Neuronal stem cell (in vitro differentiated cells): ENCODE measurements around the gene ZBED5.

Source experiments
- DNase-seq: peaks from one replicate; pipeline ENCODE4 v3.0.0-alpha.2; 2013; ENCODE audit warnings: low spot score
- H2AFZ ChIP-seq: one replicate; pipeline ENCODE4 v1.6.1; 2013; ENCODE audit warnings: mild to moderate bottlenecking, low read length, inconsistent platforms
- H2AK5ac ChIP-seq: 2 replicates; pipeline ENCODE4 v1.6.1; 2013; ENCODE audit warnings: low read depth, mild to moderate bottlenecking, inconsistent platforms, low read length, moderate library complexity, mixed read lengths
- H2BK120ac ChIP-seq: 2 replicates; pipeline ENCODE4 v1.6.1; 2013; ENCODE audit warnings: low read depth, mild to moderate bottlenecking, inconsistent platforms, low read length, moderate library complexity, mixed read lengths
- H2BK12ac ChIP-seq: one replicate; pipeline ENCODE4 v1.6.1; 2013; ENCODE audit warnings: low read length, inconsistent platforms
- H2BK15ac ChIP-seq: 2 replicates; pipeline ENCODE4 v1.6.1; 2013; ENCODE audit warnings: mild to moderate bottlenecking, low read length, inconsistent platforms, mixed read lengths
- H2BK5ac ChIP-seq: one replicate; pipeline ENCODE4 v1.6.1; 2013; ENCODE audit warnings: inconsistent platforms, mild to moderate bottlenecking, low read length, moderate library complexity
- H3K14ac ChIP-seq: one replicate; pipeline ENCODE4 v1.6.1; 2013; ENCODE audit warnings: low read length, inconsistent platforms
- H3K18ac ChIP-seq: 2 replicates; pipeline ENCODE4 v1.6.1; 2013; ENCODE audit warnings: low read length, inconsistent platforms
- H3K23ac ChIP-seq: 2 replicates; pipeline ENCODE4 v1.6.1; 2013; ENCODE audit warnings: low read depth, mild to moderate bottlenecking, mixed read lengths, low read length, inconsistent platforms; ENCODE audit not compliant: poor library complexity
- H3K27ac ChIP-seq: replicated peaks from 3 replicates; pipeline ENCODE4 v1.5.1; 2013; ENCODE audit warnings: low read length, inconsistent platforms
- H3K27me3 ChIP-seq, 3 experiments: 2 replicates each; pipeline ENCODE4 v1.6.1; 2013; ENCODE audit warnings: low read length in 3 of 3, mild to moderate bottlenecking in 2 of 3, inconsistent platforms in 1 of 3, low read depth in 1 of 3, mixed read lengths in 1 of 3, moderate library complexity in 1 of 3; ENCODE audit not compliant: control insufficient read depth in 3 of 3, insufficient read depth in 3 of 3
- H3K36me3 ChIP-seq, 2 donors: replicated peaks in 1 of 2; 2 replicates each; pipeline ENCODE4 v1.6.1; 2013; ENCODE audit warnings: low read length in 2 of 2; ENCODE audit not compliant: control insufficient read depth in 2 of 2, insufficient read depth in 2 of 2
- H3K4ac ChIP-seq: 2 replicates; pipeline ENCODE4 v1.6.1; 2013; ENCODE audit warnings: inconsistent platforms, mild to moderate bottlenecking, low read length, moderate library complexity
- H3K4me1 ChIP-seq, 2 donors: 1 replicate in 1 of 2; 2 replicates in 1 of 2; pipeline ENCODE4 v1.6.1; 2013; ENCODE audit warnings: low read length in 2 of 2, low read depth in 1 of 2; ENCODE audit not compliant: control insufficient read depth in 2 of 2, insufficient read depth in 1 of 2
- H3K4me2 ChIP-seq: one replicate; pipeline ENCODE4 v1.6.1; 2013; ENCODE audit warnings: mild to moderate bottlenecking, low read length, inconsistent platforms; ENCODE audit not compliant: insufficient read depth, poor library complexity, severe bottlenecking
- H3K4me3 ChIP-seq, 2 donors: 2 replicates each; pipeline ENCODE4 v1.5.1; 2013; ENCODE audit warnings: low read length in 2 of 2, mild to moderate bottlenecking in 2 of 2, inconsistent platforms in 1 of 2, moderate library complexity in 1 of 2
- H3K79me1 ChIP-seq: one replicate; pipeline ENCODE4 v1.6.1; 2013; ENCODE audit warnings: low read depth, mild to moderate bottlenecking, inconsistent platforms, low read length, moderate library complexity
- H3K9ac ChIP-seq: one replicate; pipeline ENCODE4 v1.6.1; 2013; ENCODE audit warnings: mild to moderate bottlenecking, low read depth, low read length, inconsistent platforms; ENCODE audit not compliant: poor library complexity
- H3K9me3 ChIP-seq, 2 donors: replicated peaks in 1 of 2; 2 replicates each; pipeline versions ENCODE3 to v1.6.1; 2013; ENCODE audit warnings: low read length in 2 of 2, mild to moderate bottlenecking in 2 of 2, inconsistent platforms in 1 of 2, low read depth in 1 of 2, mixed read lengths in 1 of 2, moderate library complexity in 1 of 2; ENCODE audit not compliant: control insufficient read depth in 2 of 2, insufficient read depth in 1 of 2
- H4K8ac ChIP-seq: one replicate; pipeline ENCODE4 v1.6.1; 2013; ENCODE audit warnings: low read depth, mild to moderate bottlenecking, inconsistent platforms, low read length, moderate library complexity
- H4K91ac ChIP-seq: one replicate; pipeline ENCODE4 v1.6.1; 2013; ENCODE audit warnings: low read length, low read depth, mild to moderate bottlenecking, inconsistent platforms; ENCODE audit not compliant: poor library complexity
- WGBS, 2 donors: extraction: QIAGEN DNeasy Blood & Tissue Kit; methylation state at CpG; one replicate each; pipeline ENCODE4 v1.1.7; 2013; ENCODE audit warnings: missing lambda C conversion rate in 2 of 2, mixed read lengths in 1 of 2; ENCODE audit not compliant: insufficient read length in 2 of 2, insufficient replicate concordance in 1 of 2; ENCODE audit errors: extremely low coverage in 2 of 2; 5-methylcytosine and 5-hydroxymethylcytosine counted together

Gene ZBED5

DNA sequence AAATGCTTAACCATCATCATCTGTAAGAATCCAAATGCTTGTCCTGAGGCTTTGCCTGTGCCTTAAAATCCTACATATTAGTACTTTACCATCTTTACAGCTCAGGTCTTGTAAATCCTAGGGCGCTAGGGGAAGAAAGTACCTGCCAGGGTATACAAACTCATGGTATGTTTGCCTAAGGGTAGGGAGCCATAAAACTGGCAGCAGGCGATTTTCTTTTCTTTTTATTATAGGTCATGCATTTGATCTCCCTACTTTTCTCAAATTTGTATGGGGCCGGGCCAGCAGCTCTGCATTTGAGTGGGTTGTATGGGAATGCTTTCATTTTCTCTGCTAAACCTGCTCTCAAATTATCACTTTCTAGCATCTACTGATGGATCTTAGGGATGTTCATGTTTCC lies 24.0 kb upstream of the ZBED5 start:
- Histone ChIP-seq H2AK5ac (no peak overlapping the region), H2BK5ac (no peak overlapping the region), H2AFZ (no peak overlapping the region), H3K36me3 (no peaks in the 10 kb centered on the region), H3K18ac (no peak overlapping the region), H3K27ac (no peak overlapping the region), H3K9me3 (peaks cover 0 to 6% of the 10 kb centered on the region in 2 donors), H3K14ac (no peak overlapping the region), H4K91ac (no peak overlapping the region), H3K4me2 (no peak overlapping the region), H3K4me1 (no peaks in the 10 kb centered on the region), H2BK12ac (no peak overlapping the region), H4K8ac (no peak overlapping the region), H3K23ac (no peak overlapping the region), H3K4me3 (no peak overlapping the region), H3K79me1 (no peaks in the 10 kb centered on the region), H3K4ac (no peak overlapping the region), H2BK120ac (no peak overlapping the region), H3K9ac (no peak overlapping the region), H3K27me3 (no peaks in the 10 kb centered on the region), H2BK15ac (no peak overlapping the region)
- no peak for DNase-seq
- no CpG with 5 or more reads among the region's 3 CpGs for WGBS, 2 donors

GRCh38 chr11:10878408-10879214 lies 20.8 kb upstream of the ZBED5 start:
- no peak overlapping the region for H4K91ac ChIP-seq
- peaks cover 1 to 8% of the 10 kb centered on the region in 2 donors for H3K9me3 ChIP-seq
- no peak overlapping the region for H3K4ac ChIP-seq
- WGBS, 2 donors, result no CpG with 5 or more reads among the region's 7 CpGs
- H3K4me2 ChIP-seq, result no peak overlapping the region
- H3K9ac ChIP-seq, result no peak overlapping the region
- H3K23ac ChIP-seq, result no peak overlapping the region
- no peak overlapping the region for H2BK120ac ChIP-seq
- no peak overlapping the region for H4K8ac ChIP-seq
- no peaks in the 10 kb centered on the region for H3K27me3 ChIP-seq
- H2BK12ac ChIP-seq, result no peak overlapping the region
- no peaks in the 10 kb centered on the region for H3K36me3 ChIP-seq
- H3K4me3 ChIP-seq, result no peak overlapping the region
- H2BK5ac ChIP-seq, result no peak overlapping the region
- no peak overlapping the region for H2AK5ac ChIP-seq
- DNase-seq, result peak; percentile 17
- H3K79me1 ChIP-seq, result no peaks in the 10 kb centered on the region
- no peak overlapping the region for H3K27ac ChIP-seq
- peak overlapping the region; percentile 69 for H2AFZ ChIP-seq
- no peak overlapping the region for H2BK15ac ChIP-seq
- H3K4me1 ChIP-seq, result no peaks in the 10 kb centered on the region
- H3K14ac ChIP-seq, result no peak overlapping the region
- no peak overlapping the region for H3K18ac ChIP-seq

- Histone ChIP-seq H2BK120ac (no peak overlapping the region), H3K23ac (no peak overlapping the region), H3K9me3 (peaks cover 2 to 22% of the 10 kb centered on the region in 2 donors), H3K4me1 (no peaks in the 10 kb centered on the region), H3K79me1 (no peaks in the 10 kb centered on the region), H3K27me3 (no peaks in the 10 kb centered on the region), H3K36me3 (no peaks in the 10 kb centered on the region), H3K18ac (no peak overlapping the region), H3K14ac (no peak overlapping the region), H3K9ac (no peak overlapping the region), H3K4me2 (no peak overlapping the region), H4K8ac (no peak overlapping the region), H3K27ac (no peak overlapping the region), H3K4ac (no peak overlapping the region), H2AK5ac (no peak overlapping the region), H2BK5ac (no peak overlapping the region), H2BK15ac (no peak overlapping the region), H2AFZ (peak overlapping the region; percentile 28), H2BK12ac (no peak overlapping the region), H4K91ac (no peak overlapping the region), H3K4me3 (no peak overlapping the region)
- DNase-seq, result no peak
Measured at GRCh38 chr11:10876158-10876557, 18.3 kb upstream of the ZBED5 start.

- WGBS, 2 donors, result no CpG with 5 or more reads among the region's 2 CpGs
- H3K27me3 ChIP-seq, result no peaks in the 10 kb centered on the region
- no peaks in the 10 kb centered on the region for H3K36me3 ChIP-seq
- H2BK120ac ChIP-seq, result no peak overlapping the region
- H3K4ac ChIP-seq, result no peak overlapping the region
- no peak overlapping the region for H2BK5ac ChIP-seq
- H3K4me3 ChIP-seq, result no peak overlapping the region
- no peak overlapping the region for H3K14ac ChIP-seq
- H3K23ac ChIP-seq, result no peak overlapping the region
- H3K4me2 ChIP-seq, result no peak overlapping the region
- no peaks in the 10 kb centered on the region for H3K79me1 ChIP-seq
- no peak overlapping the region for H3K27ac ChIP-seq
- no peak for DNase-seq
- H2BK15ac ChIP-seq, result no peak overlapping the region
- H3K9me3 ChIP-seq, result peaks cover 2 to 24% of the 10 kb centered on the region in 2 donors
- no peak overlapping the region for H4K91ac ChIP-seq
- no peaks in the 10 kb centered on the region for H3K4me1 ChIP-seq
- no peak overlapping the region for H4K8ac ChIP-seq
- H2AFZ ChIP-seq, result no peak overlapping the region
- H3K18ac ChIP-seq, result no peak overlapping the region
- no peak overlapping the region for H2AK5ac ChIP-seq
- no peak overlapping the region for H2BK12ac ChIP-seq
- H3K9ac ChIP-seq, result no peak overlapping the region
Measured at GRCh38 chr11:10875430-10876021, 17.7 kb upstream of the ZBED5 start.
